Urinary bladder (tissue), 4 donors: Measurements from ENCODE around the gene WNT3. TPM values are rescaled to one million over a fixed set of nuclear protein-coding genes. Genes with fewer than 3 reads are reported as not detected.

Experiments
- DNase-seq: peaks from one replicate; pipeline ENCODE4 v3.0.0-alpha.2; 2015; ENCODE audit errors: extremely low spot score
- H3K27ac ChIP-seq: one replicate; pipeline ENCODE4 v1.5.1; 2013; ENCODE audit warnings: low read depth, mild to moderate bottlenecking, moderate library complexity
- H3K36me3 ChIP-seq: one replicate; pipeline ENCODE4 v1.6.1; 2013; ENCODE audit warnings: mild to moderate bottlenecking, moderate library complexity; ENCODE audit not compliant: insufficient read depth
- H3K4me1 ChIP-seq: one replicate; pipeline ENCODE4 v1.6.1; 2013; ENCODE audit warnings: mild to moderate bottlenecking, moderate library complexity; ENCODE audit not compliant: insufficient read depth
- H3K4me3 ChIP-seq: one replicate; pipeline ENCODE4 v1.5.1; 2013; ENCODE audit warnings: low read depth, low read length
- WGBS: extraction: QIAGEN DNeasy Blood & Tissue Kit; methylation state at CpG from one replicate; pipeline ENCODE4 v1.1.7; 2013; 5-methylcytosine and 5-hydroxymethylcytosine counted together
- polyA plus RNA-seq: library from polyadenylated mRNA; stranded (reverse); fragments of 200-250 nt; gene quantifications from one replicate; pipeline ENCODE4 v1.2.3, GENCODE V29; 2013
- total RNA-seq: library from RNA; depleted of rRNA; stranded (reverse); fragments of >200 nt; gene quantifications from one replicate; pipeline ENCODE4 v1.2.3, GENCODE V29; 2014
- donor health status: healthy with polysubstance abuse.
- donor health status: healthy.

The WNT3 gene
- total and polyA plus RNA-seq, 2 donors, result 0.54 to 0.90 TPM

DNA sequence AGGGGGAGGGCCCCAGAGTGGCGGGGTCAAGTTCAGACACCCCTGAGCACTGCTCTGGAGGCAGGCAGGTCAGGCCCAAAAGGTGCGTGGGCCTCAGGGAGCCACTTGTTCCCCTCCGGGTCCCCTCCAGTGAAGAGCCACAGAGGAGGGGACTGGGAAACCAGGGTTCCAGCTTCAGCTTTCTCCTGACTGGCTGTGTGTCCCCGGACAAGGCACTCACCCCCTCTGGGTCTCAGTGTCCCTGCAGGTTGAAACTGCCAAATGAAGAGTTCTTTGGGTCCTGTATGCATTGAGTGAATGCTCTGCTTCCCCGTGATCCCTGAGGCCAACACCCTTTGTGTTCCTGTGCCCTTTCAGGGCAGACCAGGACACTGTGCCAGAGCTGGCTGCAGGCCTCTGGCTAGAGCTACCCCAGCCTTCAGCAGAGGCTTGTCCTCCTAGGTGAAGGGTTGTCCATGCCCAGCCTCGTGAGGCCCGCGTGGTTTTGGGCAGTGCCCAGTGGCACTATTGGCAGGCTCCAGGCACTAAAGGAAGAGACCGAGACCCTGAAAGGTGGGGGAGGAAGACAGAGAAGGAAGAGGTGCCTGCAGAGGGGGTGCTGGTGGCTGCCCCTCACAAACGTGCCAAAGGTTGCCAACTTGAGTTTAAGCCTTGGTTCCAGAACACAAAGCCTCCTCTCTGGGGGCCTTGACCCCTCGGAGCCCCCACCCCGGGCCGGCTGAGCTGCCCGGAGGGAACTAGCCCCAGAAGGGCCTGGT lies 13.3 kb upstream of the WNT3 start:
- Histone ChIP-seq H3K4me1 (no peaks in the 10 kb centered on the region), H3K36me3 (no peaks in the 10 kb centered on the region), H3K4me3 (no peak overlapping the region), H3K27ac (no peak overlapping the region)
- no peak for DNase-seq
- WGBS, result 68% methylated on average over 14 of the region's 14 CpGs

DNA sequence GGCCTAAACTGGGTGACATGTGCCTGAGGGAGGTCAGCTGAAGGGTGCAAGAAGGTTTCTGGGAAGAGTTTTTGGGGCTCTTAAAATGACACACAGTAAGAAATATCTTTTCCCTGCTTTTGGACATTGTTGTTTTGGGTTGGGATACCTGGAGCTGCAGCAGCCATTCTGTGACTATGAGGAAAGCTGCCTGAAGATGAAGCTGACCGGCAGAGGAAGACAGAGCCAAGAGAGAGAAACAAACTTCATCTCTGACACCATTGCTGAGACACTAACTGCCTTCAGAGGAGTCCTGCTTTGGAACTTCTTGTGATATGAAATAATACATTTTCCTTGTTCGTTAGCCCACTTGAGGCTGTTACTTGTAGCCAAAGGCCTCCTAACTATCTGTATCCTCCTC lies 8.8 kb upstream of the WNT3 start:
- 86% methylated on average over 2 of the region's 2 CpGs for WGBS
- Histone ChIP-seq H3K4me3 (no peak overlapping the region), H3K27ac (no peak overlapping the region), H3K36me3 (no peaks in the 10 kb centered on the region), H3K4me1 (no peaks in the 10 kb centered on the region)
- no peak for DNase-seq

DNA sequence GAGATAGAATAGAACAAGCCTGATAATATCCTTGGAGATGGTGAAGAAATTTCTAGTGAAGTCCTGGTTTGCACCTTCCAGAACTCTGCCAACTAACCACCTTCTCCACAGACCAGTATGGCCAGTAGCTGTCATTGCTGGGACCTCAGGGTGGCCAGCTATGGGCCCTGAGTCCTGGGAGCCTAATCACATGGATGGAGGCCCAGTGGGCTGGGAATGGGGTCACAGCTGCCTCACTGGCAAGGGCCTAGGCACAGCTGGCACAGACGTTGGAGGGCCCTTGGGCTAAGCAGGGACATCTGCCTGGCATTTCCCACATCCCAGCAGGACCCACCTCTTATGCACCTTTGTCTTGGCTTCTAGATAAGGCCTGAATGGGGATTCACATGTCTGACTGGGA lies 7.6 kb upstream of the WNT3 start:
- Histone ChIP-seq H3K4me1 (no peaks in the 10 kb centered on the region), H3K4me3 (no peak overlapping the region), H3K36me3 (no peaks in the 10 kb centered on the region), H3K27ac (no peak overlapping the region)
- WGBS, result 65% methylated on average over 1 of the region's 1 CpG
- no peak for DNase-seq

DNA sequence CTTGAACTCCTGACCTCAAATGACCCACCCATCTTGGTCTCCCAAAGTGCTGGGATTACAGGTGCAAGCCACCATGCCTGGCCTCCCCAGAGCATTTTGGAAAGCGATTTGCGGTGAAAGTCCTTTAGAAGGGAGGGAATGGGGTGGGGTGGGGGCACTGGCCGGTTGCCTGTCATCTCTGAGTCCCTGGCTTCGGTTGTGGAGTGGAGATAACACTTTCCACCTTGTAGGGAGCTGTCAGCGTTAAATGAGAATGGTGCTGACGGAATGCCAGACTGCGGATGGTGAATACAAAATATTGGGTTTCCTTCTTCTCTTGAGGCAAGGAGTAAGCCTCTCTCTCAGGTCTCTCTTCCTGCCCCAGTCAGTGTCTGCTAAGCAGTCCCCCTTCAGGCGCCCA lies 5.2 kb upstream of the WNT3 start:
- Histone ChIP-seq H3K36me3 (no peaks in the 10 kb centered on the region), H3K4me3 (no peak overlapping the region), H3K4me1 (no peaks in the 10 kb centered on the region), H3K27ac (no peak overlapping the region)
- 68% methylated on average over 8 of the region's 8 CpGs for WGBS
- DNase-seq, result no peak

GRCh38 chr17:46822388-46822921 lies 4.0 kb upstream of the WNT3 start:
- WGBS, result 25% methylated on average over 35 of the region's 35 CpGs

GRCh38 chr17:46821482-46822387 lies 3.2 kb upstream of the WNT3 start:
- no peak for DNase-seq
- WGBS, result 18% methylated on average over 31 of the region's 31 CpGs
- Histone ChIP-seq H3K36me3 (no peaks in the 10 kb centered on the region), H3K27ac (no peak overlapping the region), H3K4me1 (no peaks in the 10 kb centered on the region), H3K4me3 (no peak overlapping the region)

More at GRCh38 chr17:46822388-46822921, 4.0 kb upstream of the WNT3 start:
- Histone ChIP-seq H3K4me3 (no peak overlapping the region), H3K36me3 (no peaks in the 10 kb centered on the region), H3K27ac (no peak overlapping the region), H3K4me1 (no peaks in the 10 kb centered on the region)
- DNase-seq, result no peak

- DNase-seq, result no peak
- no peaks in the 10 kb centered on the region for H3K36me3 ChIP-seq
- no peaks in the 10 kb centered on the region for H3K4me1 ChIP-seq
- H3K27ac ChIP-seq, result no peak overlapping the region
- WGBS, result 47% methylated on average over 13 of the region's 13 CpGs
- H3K4me3 ChIP-seq, result no peak overlapping the region
These were observed 2.3 kb upstream of the WNT3 start for GRCh38 chr17:46820592-46821450.

DNA sequence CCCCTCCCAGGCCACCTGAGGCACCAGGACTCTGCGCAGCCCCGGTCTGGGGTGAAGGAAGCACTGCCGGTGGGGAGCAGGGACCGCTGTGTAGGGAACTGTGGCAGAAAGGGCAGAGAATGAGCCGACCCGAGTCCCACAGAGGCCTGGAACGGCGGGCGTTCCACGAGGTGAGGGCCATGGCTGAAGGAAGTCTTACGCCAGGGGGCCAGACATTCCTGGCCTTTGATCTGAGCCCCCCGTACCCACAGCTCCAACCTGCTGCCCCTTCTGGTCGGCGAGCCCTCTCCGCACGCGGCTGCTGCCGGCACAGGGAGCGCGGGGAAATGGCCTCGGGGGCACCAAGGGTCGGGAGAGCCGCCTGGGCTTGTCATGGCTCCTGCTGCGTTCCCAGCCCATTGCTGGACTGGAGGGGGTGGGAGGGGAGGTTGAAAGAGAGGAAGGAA lies 1.4 kb upstream of the WNT3 start:
- Histone ChIP-seq H3K27ac (no peak overlapping the region), H3K4me1 (no peaks in the 10 kb centered on the region), H3K4me3 (no peak overlapping the region), H3K36me3 (no peaks in the 10 kb centered on the region)
- WGBS, result 33% methylated on average over 24 of the region's 24 CpGs
- DNase-seq, result no peak

- peak overlapping the region; percentile 35 for H3K4me3 ChIP-seq
These were observed 702 bp upstream of the WNT3 start for GRCh38 chr17:46818929-46819859.

DNA sequence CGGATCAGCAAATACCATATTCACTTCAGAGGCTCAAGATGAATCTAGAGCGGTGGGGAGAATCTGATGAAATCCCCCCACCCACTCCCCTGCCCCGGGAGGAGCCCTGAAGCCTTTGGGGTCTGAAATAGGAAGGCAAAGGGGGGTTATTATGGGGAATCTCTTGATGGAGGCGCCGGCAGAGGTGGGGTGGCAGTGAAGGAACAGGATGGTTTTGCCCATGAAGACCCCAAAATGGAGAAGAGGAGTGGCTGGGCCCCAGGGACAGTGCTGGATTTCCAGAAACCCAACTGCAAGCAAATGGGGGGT lies 637 bp downstream of the WNT3 start:
- DNase-seq, result no peak
- WGBS, result 23% methylated on average over 5 of the region's 5 CpGs
- Histone ChIP-seq H3K36me3 (no peaks in the 10 kb centered on the region), H3K4me3 (no peak overlapping the region), H3K27ac (no peak overlapping the region), H3K4me1 (no peaks in the 10 kb centered on the region)

More at GRCh38 chr17:46818929-46819859, 702 bp upstream of the WNT3 start:
- no peaks in the 10 kb centered on the region for H3K4me1 ChIP-seq
- 9% methylated on average over 72 of the region's 72 CpGs for WGBS
- no peaks in the 10 kb centered on the region for H3K36me3 ChIP-seq
- DNase-seq, result no peak
- H3K27ac ChIP-seq, result no peak overlapping the region

DNA sequence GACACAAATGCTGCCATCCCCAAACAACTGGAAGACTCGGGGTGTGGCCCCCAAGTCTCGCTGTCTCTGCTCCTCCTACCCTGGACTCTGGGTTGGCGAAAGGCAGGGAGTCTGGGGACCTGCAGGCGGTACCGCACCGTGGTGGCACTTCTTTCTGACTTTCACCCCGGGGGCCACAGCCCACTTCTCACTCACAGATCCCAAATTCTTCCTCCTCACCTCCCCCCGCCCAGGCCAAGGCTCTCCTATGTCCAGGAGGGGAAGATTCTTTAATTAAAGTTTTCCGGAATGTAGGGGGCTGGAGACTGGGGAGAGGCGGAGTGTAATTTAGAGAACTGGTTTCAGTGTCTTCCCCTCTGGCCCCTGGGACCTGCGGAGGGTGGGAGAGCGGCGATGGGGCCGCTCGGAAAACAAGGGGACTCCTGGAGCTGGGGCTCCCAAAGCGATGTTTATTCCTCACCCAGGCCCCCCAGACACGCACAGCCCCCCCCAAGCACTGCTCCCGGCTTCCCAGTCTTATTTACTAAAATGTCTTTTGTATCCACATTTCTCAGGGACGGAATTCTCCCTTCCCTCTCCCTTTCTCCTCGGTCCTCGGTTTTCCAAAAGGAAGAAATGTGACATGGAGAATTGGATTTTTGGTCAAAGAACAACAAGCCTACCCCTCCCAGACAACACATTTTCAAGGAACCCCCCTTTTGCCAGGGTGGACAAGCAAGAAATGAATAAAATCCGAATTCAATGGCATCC lies 1.2 kb downstream of the WNT3 start:
- no peak overlapping the region for H3K27ac ChIP-seq
- DNase-seq, result no peak
- H3K36me3 ChIP-seq, result no peaks in the 10 kb centered on the region
- no peak overlapping the region for H3K4me3 ChIP-seq
- WGBS, result 21% methylated on average over 22 of the region's 22 CpGs
- no peaks in the 10 kb centered on the region for H3K4me1 ChIP-seq
